Right lobe of liver (tissue), 6 donors: ENCODE measurements around the gene ARMC2. TPM values are rescaled to one million over a fixed set of nuclear protein-coding genes. Genes with fewer than 3 reads are reported as not detected.

Experiments
- ATAC-seq, 4 donors: fragments of 200-7000 bp; cut with Tn5 transposase; one replicate each; pipeline ENCODE4 v1.9.1; 2020; ENCODE audit warnings: mild to moderate bottlenecking in 4 of 4, moderate library complexity in 4 of 4
- DNase-seq, 3 donors: peaks; one replicate each; pipeline ENCODE4 v3.0.0-alpha.2; 2020
- H3K27ac ChIP-seq, 3 donors: fragments of 200-600 bp; one replicate each; pipeline ENCODE4 v1.8.0; 2022
- H3K27me3 ChIP-seq, 2 donors: fragments of 200-600 bp; one replicate each; pipeline ENCODE4 v1.8.0; 2022
- H3K36me3 ChIP-seq, 4 donors: fragments of 200-600 bp; sonication (generic) in 1 of 4; one replicate each; pipeline versions ENCODE4 v1.5.1 to v1.8.0; 2017 to 2022; ENCODE audit warnings: control low read depth in 1 of 4
- H3K4me1 ChIP-seq, 4 donors: fragments of 200-600 bp; sonication (generic) in 1 of 4; one replicate each; pipeline versions ENCODE4 v1.5.1 to v1.8.0; 2017 to 2022; ENCODE audit warnings: control low read depth in 1 of 4
- H3K4me3 ChIP-seq, 3 donors: fragments of 200-600 bp; one replicate each; pipeline ENCODE4 v1.8.0; 2022
- H3K9me3 ChIP-seq, 4 donors: fragments of 200-600 bp; sonication (generic) in 1 of 4; one replicate each; pipeline versions ENCODE4 v1.5.1 to v1.8.0; 2017 to 2022; ENCODE audit warnings: control low read depth in 1 of 4
- CTCF ChIP-seq, 4 donors: fragments of 200-600 bp in 3 of 4; fragments of 450-650 bp in 1 of 4; IDR thresholded peaks; one replicate each; pipeline versions ENCODE4 v1.5.1 to v1.8.0; 2016 to 2022; ENCODE audit warnings: antibody characterized with exemption in 4 of 4, mild to moderate bottlenecking in 2 of 4
- POLR2A ChIP-seq: fragments of 450-650 bp; IDR thresholded peaks from one replicate; pipeline ENCODE4 v1.6.1; 2017; ENCODE audit warnings: antibody characterized with exemption, mild to moderate bottlenecking
- WGBS: methylation state at CpG from one replicate; pipeline ENCODE4 v1.1.6; 2018; ENCODE audit warnings: low coverage, low lambda C conversion rate; ENCODE audit not compliant: insufficient coverage; ENCODE audit errors: missing lambda C conversion rate; 5-methylcytosine and 5-hydroxymethylcytosine counted together
- intact Hi-C, 2 donors: fragments of 100-400 bp; cut with DNase I; formaldehyde crosslinking; loops; one replicate each; pipeline versions ENCODE4 v1.11.2 to v1.14.1; 2022
- total RNA-seq, 6 experiments: library from RNA; depleted of rRNA in 2 of 6; stranded (reverse); fragments of >200 nt in 2 of 6; fragmentation: NEBNext Ultra II Directional in 3 of 6; extraction: Animal tissue kit (Norgen Biotek cat#: 25700) in 3 of 6; gene quantifications; one replicate each; pipeline versions ENCODE4 v1.1.0 to v1.2.4, GENCODE V29; 2016 to 2023
- donor health status: DM: no; HTN: yes; CAD: no.
- donor health status: DM: no; HTN: no; CAD: no.
- donor health status: DM: no; HTN: no; CAD: no.
- donor health status: DM: no; HTN: yes; CAD: no.
- donor health status: DM: no; HTN: yes; CAD: no.

Gene ARMC2
- total RNA-seq, 6 experiments from 2014 or later, result 0.86 to 1.9 (median 1.0) TPM

- no peak overlapping the region for H3K27ac ChIP-seq
- H3K27me3 ChIP-seq, result no peaks in the 10 kb centered on the region
- no peak overlapping the region for H3K4me3 ChIP-seq
- ATAC-seq (no peak), DNase-seq (no peak)
- intact Hi-C loops, result no loop called here
- WGBS, result 87% methylated on average over 5 of the region's 6 CpGs
- no peaks in the 10 kb centered on the region for H3K4me1 ChIP-seq
- TF ChIP-seq CTCF (IDR thresholded peaks at IDR 0.05) (no peak), POLR2A (no peak)
- H3K9me3 ChIP-seq, result no peaks in the 10 kb centered on the region
- no peaks in the 10 kb centered on the region for H3K36me3 ChIP-seq
Observed at GRCh38 chr6:108916026-108916686, 67.9 kb downstream of the ARMC2 start.

DNA sequence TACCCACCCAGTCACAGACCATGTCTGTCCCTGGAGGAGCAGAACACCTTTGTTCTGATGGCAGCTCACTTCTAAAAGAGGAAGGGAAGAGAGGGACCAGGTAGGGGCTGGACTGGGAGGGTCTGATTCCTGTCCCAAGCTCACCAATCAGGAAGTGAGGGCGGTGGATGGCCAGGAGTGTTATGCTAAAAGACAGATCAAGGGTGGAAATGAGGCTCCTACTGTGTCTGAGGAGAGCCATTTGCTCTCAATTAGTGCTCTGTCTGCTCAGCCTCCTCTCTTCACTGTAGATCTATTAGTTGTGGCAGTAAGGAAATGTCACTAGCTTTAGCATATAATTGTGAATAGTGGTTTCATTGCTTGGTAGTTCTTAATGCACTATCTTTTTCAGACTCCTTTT lies 72.5 kb downstream of the ARMC2 start:
- ATAC-seq (no peak), DNase-seq (no peak)
- 88% methylated on average over 1 of the region's 1 CpG for WGBS
- H3K9me3 ChIP-seq, result no peaks in the 10 kb centered on the region
- no peaks in the 10 kb centered on the region for H3K36me3 ChIP-seq
- no peaks in the 10 kb centered on the region for H3K4me1 ChIP-seq
- no peaks in the 10 kb centered on the region for H3K27me3 ChIP-seq
- no peak overlapping the region for H3K4me3 ChIP-seq
- no peak overlapping the region for H3K27ac ChIP-seq
- no peak for TF ChIP-seq POLR2A
- TF ChIP-seq CTCF (IDR thresholded peaks at IDR 0.05), result no peak
- intact Hi-C loops, result no loop called here

- WGBS, result 47% methylated on average over 5 of the region's 9 CpGs
- Histone ChIP-seq H3K27ac (no peak overlapping the region), H3K36me3 (no peaks in the 10 kb centered on the region), H3K4me1 (no peaks in the 10 kb centered on the region), H3K4me3 (no peak overlapping the region), H3K27me3 (no peaks in the 10 kb centered on the region), H3K9me3 (no peaks in the 10 kb centered on the region)
- intact Hi-C loops, result no loop called here
- DNase-seq, result no peak
- ATAC-seq, result peak in 1 of 4 donors; percentile 71
- no peak for TF ChIP-seq POLR2A
- TF ChIP-seq CTCF (IDR thresholded peaks at IDR 0.05), result no peak
Observed at GRCh38 chr6:108921547-108922361, 73.5 kb downstream of the ARMC2 start.

- Histone ChIP-seq H3K9me3 (no peaks in the 10 kb centered on the region), H3K27ac (no peak overlapping the region), H3K4me3 (no peak overlapping the region), H3K27me3 (no peaks in the 10 kb centered on the region), H3K4me1 (no peaks in the 10 kb centered on the region), H3K36me3 (no peaks in the 10 kb centered on the region)
- ATAC-seq (no peak), DNase-seq (no peak)
- TF ChIP-seq POLR2A, result no peak
- no peak for TF ChIP-seq CTCF (IDR thresholded peaks at IDR 0.05)
- intact Hi-C loops, result no loop called here
Observed at GRCh38 chr6:108922499-108922898, 74.3 kb downstream of the ARMC2 start.
